KMS-11 (cell line): ENCODE data around the gene KIF26B.

Experiments
- H2AFZ ChIP-seq: fragments of 200-600 bp; sonication (generic); 2 replicates; pipeline ENCODE4 v1.6.1; 2016; ENCODE audit warnings: antibody characterized with exemption, mixed run types, low read depth
- H3K27ac ChIP-seq: fragments of 200-600 bp; sonication (generic); 2 replicates; pipeline ENCODE4 v1.6.1; 2016; ENCODE audit warnings: mild to moderate bottlenecking, mixed run types
- H3K27me3 ChIP-seq: fragments of 200-600 bp; sonication (generic); 2 replicates; pipeline ENCODE4 v1.6.1; 2017; ENCODE audit warnings: mild to moderate bottlenecking, low read depth, mixed run types, moderate library complexity; ENCODE audit not compliant: insufficient read depth
- H3K36me3 ChIP-seq: fragments of 200-600 bp; sonication (generic); 2 replicates; pipeline ENCODE4 v1.6.1; 2017; ENCODE audit warnings: mild to moderate bottlenecking, mixed run types; ENCODE audit not compliant: insufficient read depth
- H3K4me1 ChIP-seq: fragments of 200-600 bp; sonication (generic); 2 replicates; pipeline ENCODE4 v1.6.1; 2016; ENCODE audit warnings: mild to moderate bottlenecking, low read depth, mixed run types; ENCODE audit not compliant: poor library complexity, severe bottlenecking
- H3K4me2 ChIP-seq: fragments of 200-600 bp; sonication (generic); 2 replicates; pipeline ENCODE4 v1.7.0; 2016; ENCODE audit warnings: mild to moderate bottlenecking, mixed run types
- H3K4me3 ChIP-seq: fragments of 200-600 bp; sonication (generic); IDR thresholded peaks from 2 replicates; pipeline ENCODE4 v1.6.1; 2017; ENCODE audit warnings: low read depth, low read length, mixed read lengths; ENCODE audit not compliant: insufficient read depth
- H3K79me2 ChIP-seq: fragments of 200-600 bp; sonication (generic); 2 replicates; pipeline ENCODE4 v1.6.1; 2016; ENCODE audit warnings: low read depth, mixed run types; ENCODE audit not compliant: insufficient read depth
- H3K9ac ChIP-seq: fragments of 200-600 bp; sonication (generic); 2 replicates; pipeline ENCODE4 v1.6.1; 2016; ENCODE audit warnings: mild to moderate bottlenecking, mixed run types
- H4K20me1 ChIP-seq: fragments of 200-600 bp; sonication (generic); 2 replicates; pipeline ENCODE4 v1.6.1; 2016; ENCODE audit warnings: mild to moderate bottlenecking, mixed run types; ENCODE audit not compliant: insufficient read depth
- CTCF ChIP-seq: fragments of 200-600 bp; sonication (generic); conservative IDR thresholded peaks from 2 replicates; pipeline ENCODE4 v1.6.1; 2017; ENCODE audit warnings: low read depth, mild to moderate bottlenecking, antibody characterized with exemption, low read length, moderate library complexity, mixed read lengths

The KIF26B gene

GRCh38 chr1:245390975-245391374 is 236.2 kb downstream of the KIF26B start:
- no peaks in the 10 kb centered on the region for H3K27me3 ChIP-seq
- no peaks in the 10 kb centered on the region for H3K79me2 ChIP-seq
- H3K27ac ChIP-seq: no peak overlapping the region
- no peak for TF ChIP-seq CTCF
- H2AFZ ChIP-seq: no peak overlapping the region
- H4K20me1 ChIP-seq: no peaks in the 10 kb centered on the region
- no peak overlapping the region for H3K4me3 ChIP-seq
- no peaks in the 10 kb centered on the region for H3K36me3 ChIP-seq
- H3K4me1 ChIP-seq: no peaks in the 10 kb centered on the region
- H3K4me2 ChIP-seq: no peak overlapping the region
- no peak overlapping the region for H3K9ac ChIP-seq

- no peaks in the 10 kb centered on the region for H3K27me3 ChIP-seq
- H3K4me3 ChIP-seq: no peak overlapping the region
- no peak overlapping the region for H3K27ac ChIP-seq
- no peaks in the 10 kb centered on the region for H3K79me2 ChIP-seq
- no peak overlapping the region for H3K9ac ChIP-seq
- no peaks in the 10 kb centered on the region for H3K36me3 ChIP-seq
- no peak overlapping the region for H2AFZ ChIP-seq
- no peaks in the 10 kb centered on the region for H4K20me1 ChIP-seq
- TF ChIP-seq CTCF: no peak
- H3K4me1 ChIP-seq: no peaks in the 10 kb centered on the region
- H3K4me2 ChIP-seq: no peak overlapping the region
These were observed 238.9 kb downstream of the KIF26B start for GRCh38 chr1:245393694-245394093.

DNA sequence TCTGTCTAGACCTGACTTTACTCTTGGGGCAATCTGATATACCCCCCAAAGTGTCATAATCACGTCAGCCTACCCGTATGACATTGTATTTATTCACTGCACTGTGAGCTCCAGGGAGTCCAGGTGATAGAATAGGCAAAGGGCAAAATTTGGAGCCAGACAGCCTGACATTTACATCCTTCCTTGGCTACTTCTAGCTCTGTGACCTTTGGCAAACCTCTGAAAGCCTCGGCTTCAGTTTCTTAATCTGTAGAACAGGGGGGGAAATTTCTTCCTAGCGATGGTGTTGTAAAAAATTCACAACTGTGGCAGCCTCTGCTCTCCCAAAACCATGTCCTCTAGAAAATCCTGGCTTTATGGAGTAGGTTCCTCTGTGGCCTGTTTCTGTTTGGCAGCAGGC is 240.9 kb downstream of the KIF26B start:
- H4K20me1 ChIP-seq: no peaks in the 10 kb centered on the region
- no peak overlapping the region for H3K9ac ChIP-seq
- H2AFZ ChIP-seq: no peak overlapping the region
- H3K4me2 ChIP-seq: no peak overlapping the region
- no peaks in the 10 kb centered on the region for H3K36me3 ChIP-seq
- H3K4me1 ChIP-seq: no peaks in the 10 kb centered on the region
- no peak overlapping the region for H3K27ac ChIP-seq
- H3K4me3 ChIP-seq: no peak overlapping the region
- no peaks in the 10 kb centered on the region for H3K27me3 ChIP-seq
- no peaks in the 10 kb centered on the region for H3K79me2 ChIP-seq
- no peak for TF ChIP-seq CTCF

GRCh38 chr1:245396615-245397014 is 241.8 kb downstream of the KIF26B start:
- Histone ChIP-seq H2AFZ (no peak overlapping the region), H3K27me3 (no peaks in the 10 kb centered on the region), H3K27ac (no peak overlapping the region), H3K79me2 (no peaks in the 10 kb centered on the region), H3K4me1 (no peaks in the 10 kb centered on the region), H3K4me3 (no peak overlapping the region), H3K9ac (no peak overlapping the region), H4K20me1 (no peaks in the 10 kb centered on the region), H3K4me2 (no peak overlapping the region), H3K36me3 (no peaks in the 10 kb centered on the region)
- no peak for TF ChIP-seq CTCF

DNA sequence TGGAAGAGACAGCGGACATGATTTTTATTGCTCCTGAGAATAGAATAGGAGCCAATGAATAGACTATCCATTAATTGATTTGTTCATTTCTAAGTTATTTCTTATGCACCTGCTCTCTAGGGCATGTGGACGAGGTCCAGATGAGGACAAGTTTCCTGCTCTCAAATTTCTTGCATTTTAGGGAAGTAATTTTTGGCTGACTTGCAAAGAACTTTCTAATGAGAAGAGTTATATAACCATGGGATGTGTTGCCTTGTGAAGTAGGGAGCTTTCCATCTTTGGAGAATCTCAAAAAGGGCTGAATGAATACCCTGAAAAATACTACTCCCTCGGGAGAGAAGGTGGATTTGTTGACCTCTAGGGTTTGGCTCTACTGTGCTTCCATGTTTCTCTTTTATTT is 243.0 kb downstream of the KIF26B start:
- Histone ChIP-seq H3K36me3 (no peaks in the 10 kb centered on the region), H2AFZ (no peak overlapping the region), H3K9ac (no peak overlapping the region), H3K4me1 (no peaks in the 10 kb centered on the region), H3K4me2 (no peak overlapping the region), H3K27ac (no peak overlapping the region), H3K4me3 (no peak overlapping the region), H3K79me2 (no peaks in the 10 kb centered on the region), H4K20me1 (no peaks in the 10 kb centered on the region), H3K27me3 (no peaks in the 10 kb centered on the region)
- TF ChIP-seq CTCF: no peak
